SKM-1 treated with dmso at 0.1 percent for 144 hours (cell line): ENCODE results near the gene POLDIP2.

Experiments
- DNase-seq: peaks from one replicate; lab custom pipeline; 2025; ENCODE audit not compliant: unreplicated experiment; lab: John Stamatoyannopoulos, UW

POLDIP2 gene

GRCh38 chr17:28317966-28318758 lies 39.2 kb downstream of the POLDIP2 start:
- no peak for DNase-seq

DNA sequence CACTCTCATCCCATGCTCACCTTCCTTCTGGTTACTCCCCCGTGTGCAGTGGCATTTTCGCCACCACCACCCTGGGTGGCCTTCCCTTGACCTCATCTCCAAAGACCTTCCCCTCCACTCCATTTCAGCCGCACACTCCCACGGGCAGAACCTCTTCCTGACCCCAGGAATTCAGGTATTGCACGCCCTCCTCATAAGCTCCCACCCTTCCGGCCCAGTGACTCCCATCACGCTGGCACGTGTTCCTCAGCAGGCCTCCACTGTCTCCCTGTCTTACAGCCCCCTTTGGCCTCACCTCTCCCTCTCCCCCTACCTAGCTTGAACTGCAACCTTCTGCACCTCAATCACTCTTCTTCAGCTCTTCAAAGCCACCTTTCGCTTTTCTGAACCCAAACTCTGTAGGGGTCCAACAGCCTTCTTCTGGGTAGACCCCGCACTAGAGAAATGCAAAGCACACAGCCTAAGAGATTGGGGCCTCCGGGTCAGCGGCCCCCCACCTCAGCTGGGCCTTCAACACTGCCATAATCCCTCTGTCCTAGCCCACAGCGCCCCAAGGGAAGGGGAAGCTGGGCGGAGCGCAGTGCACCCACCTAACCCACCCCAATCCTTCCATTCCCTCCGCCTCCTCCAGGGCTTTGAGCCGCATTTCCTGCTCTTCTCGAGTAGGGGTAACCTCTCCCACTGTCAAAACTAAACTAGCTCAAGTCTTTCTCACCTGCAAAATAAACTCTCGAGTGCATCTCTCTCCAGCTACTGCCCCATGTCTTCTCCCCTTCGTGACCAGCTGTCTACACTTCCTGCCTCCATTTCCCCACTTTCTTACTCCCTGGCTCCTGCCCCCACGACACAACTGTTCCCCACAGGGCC lies 40.0 kb downstream of the POLDIP2 start:
- DNase-seq = no peak

DNA sequence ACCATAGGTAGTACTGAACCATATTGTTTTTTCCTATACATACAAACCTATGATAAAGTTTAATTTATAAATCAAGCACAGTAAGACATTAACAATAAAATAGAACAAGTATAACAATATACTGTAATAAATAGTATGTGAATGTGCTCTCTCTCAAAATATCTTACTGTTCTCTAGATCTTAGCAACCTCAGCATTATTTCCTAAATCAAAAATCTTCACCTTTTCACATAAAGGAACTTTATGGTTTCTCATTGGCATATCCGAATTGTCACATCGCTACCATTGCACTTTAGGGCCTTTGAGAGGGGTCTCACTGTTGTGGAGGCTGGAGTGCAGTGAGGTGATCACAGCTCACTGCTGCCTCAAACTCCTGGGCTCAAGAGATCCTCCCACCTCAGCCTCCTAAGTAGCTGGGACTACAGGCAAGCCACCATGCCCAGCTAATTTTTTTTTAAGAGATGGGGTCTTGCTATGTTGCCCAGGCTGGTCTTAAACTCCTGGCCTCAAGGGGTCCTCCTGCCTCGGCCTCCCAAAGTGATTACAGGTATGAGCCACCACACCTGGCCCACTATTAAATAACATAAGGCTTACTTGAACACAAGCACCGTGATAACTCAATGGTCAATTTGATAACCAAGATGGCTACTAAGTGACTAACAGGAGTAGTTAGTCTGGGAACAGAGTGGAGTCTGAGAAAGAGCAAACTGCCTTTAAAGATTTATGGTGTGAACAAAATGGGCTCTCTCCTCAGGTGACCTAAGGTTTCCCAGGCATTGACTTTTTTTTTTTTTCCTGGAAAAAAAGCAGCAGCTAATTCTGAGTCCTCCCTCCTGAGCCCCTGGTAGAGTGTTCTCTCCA lies 41.3 kb downstream of the POLDIP2 start:
- no peak for DNase-seq

DNA sequence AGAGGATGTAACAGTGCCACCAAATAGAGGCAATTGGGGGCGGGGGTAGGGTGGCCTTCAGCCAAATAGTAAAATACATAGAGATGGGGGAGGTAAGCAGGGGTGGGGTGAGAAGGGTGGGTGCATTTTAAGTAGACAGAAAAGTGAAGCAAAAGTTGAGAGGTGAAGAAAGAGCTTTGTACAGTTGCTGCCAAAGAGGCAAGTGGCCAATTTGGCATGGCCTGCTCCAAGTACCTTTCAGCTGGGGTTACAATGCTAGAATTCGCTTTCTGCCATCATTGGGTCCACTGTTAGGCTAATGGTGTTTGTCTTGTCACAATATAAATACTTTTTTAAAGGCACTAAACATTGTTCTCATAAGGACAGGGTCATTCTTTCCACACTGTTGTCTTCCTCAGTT lies 43.5 kb downstream of the POLDIP2 start:
- DNase-seq = no peak

DNA sequence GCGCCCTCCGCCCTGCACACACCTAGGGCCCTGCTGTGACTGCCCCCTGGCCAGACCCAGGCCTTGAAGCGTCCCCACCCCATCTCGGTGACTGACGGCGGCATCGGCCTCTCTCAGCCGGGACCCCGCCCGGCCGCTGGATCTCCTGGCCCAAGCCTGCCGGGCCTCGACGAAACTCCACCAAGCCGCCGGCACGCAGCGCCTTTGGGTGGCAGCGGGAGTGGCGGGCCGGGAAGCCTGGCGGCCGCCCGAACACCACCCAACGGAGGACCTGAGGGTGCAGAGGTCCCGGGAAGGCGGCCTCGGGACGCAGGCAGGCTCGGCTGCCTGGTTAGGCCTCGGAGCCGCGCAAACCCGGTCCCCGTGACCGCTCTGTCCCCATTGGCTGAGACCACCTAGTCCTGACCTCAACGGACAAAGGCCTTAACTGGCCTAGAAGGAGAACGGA lies 50.3 kb downstream of the POLDIP2 start:
- no peak for DNase-seq

DNA sequence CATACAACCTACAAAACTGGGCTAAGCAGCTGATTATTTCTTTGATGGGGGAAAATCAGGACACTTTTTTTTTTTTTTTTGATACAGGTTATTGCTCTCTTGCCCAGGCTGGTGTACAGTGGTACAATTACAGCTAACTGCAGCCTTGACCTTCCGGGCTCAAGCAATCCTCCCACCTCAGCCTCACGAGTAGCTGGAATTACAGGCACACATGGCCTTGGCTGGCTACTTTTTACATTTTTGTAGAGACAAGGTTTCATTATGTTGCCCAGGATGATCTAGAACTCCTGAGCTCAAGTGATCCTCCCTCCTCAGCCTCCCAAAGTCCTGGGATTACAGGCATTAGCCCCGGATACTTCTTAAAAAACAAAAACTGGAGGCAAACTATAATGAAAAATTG lies 58.9 kb downstream of the POLDIP2 start:
- no peak for DNase-seq
